T-helper 1 cell treated with Interleukin-12 subunit alpha and Interleukin-12 subunit beta and Interleukin-4 antibody, amounts not matched to agents 30 ng/mL and 1 ng/mL, for 36 hours (primary cell): ENCODE data around the gene UPB1. TPM values are rescaled to one million over a fixed set of nuclear protein-coding genes. Genes with fewer than 3 reads are reported as not detected.
"Not testable (repeated sequence)": the region's sequence is repeated elsewhere in the genome, so short reads cannot be mapped to it uniquely, and the experiment has no call there.

Source experiments
- intact Hi-C: fragments of 100-400 bp; cut with micrococcal nuclease; formaldehyde crosslinking; loops from one replicate; pipeline ENCODE4 v1.15.1; 2024
- total RNA-seq: library from RNA; stranded (reverse); gene quantifications from 2 replicates; pipeline ENCODE4 v1.2.3, GENCODE V29; 2022

Gene UPB1
- total RNA-seq, 1 donor from 2014 or later = 0.34 TPM

DNA sequence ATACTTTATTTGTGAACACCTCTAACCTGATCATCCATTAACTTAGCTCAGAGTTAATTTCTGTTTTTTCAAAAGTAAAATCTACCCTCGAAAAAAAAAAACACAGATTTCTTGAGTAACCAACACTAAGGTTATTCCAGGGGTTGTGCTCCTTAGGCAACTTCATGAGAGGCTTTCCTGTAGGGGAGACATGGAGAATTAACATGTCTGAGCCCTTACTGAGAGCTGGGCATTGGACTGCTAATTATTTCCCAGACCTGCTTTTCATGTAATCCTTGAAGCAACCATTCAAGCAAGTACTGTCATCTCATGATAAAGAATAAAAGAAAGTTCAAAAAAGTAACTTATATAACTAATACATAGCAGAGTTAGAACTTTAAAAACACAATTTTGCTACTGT, 13.5 kb upstream of the UPB1 start:
- intact Hi-C loops = no loop called here

GRCh38 chr22:24482575-24482974, 12.6 kb upstream of the UPB1 start:
- intact Hi-C loops = no loop called here

DNA sequence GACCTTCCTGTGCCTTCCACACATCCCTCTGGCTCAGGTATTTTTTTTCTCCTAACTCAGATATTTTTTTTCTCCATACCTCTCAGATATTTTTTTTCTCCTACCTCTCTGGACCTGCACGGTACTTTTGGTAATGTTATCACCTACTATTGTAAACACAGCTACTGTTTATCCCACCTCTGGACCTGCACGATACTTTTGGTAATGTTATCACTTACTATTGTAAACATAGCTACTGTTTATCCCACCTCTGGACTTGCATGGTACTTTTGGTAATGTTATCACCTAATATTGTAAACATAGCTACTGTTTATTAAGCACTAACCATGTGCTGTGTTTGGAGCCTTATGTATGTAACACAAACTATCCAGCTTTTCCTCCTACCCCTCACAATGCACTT, 12.1 kb upstream of the UPB1 start:
- intact Hi-C loops = no loop called here

- intact Hi-C loops = no loop called here
Observed at GRCh38 chr22:24483976-24484545, 11.1 kb upstream of the UPB1 start.

- intact Hi-C loops = no loop called here
Observed at GRCh38 chr22:24485170-24485569, 10.0 kb upstream of the UPB1 start.

DNA sequence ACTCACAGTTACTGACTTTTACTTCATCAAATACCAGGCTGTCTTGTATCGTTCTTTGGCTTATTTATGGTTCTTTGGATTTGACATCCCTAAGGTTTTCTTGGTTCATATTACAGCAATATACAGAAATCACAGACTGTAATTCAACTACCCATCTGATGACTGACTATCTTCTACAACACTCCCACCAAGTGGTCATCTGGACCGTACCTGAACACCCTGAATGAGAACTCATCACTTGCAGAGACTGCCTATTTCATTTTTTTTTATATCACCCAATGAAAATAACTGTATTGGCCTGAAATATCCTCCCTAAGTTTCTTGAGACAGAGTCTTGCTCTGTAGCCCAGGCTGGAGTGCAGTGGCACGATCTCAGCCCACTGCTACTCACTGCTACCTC, 9.5 kb upstream of the UPB1 start:
- intact Hi-C loops = loop anchor here (2.0 kb wide), 1 partner anchor 47 kb away; no protein-coding TSS in a partner anchor

GRCh38 chr22:24486501-24486921, 8.6 kb upstream of the UPB1 start:
- intact Hi-C loops = loop anchor here (2.0 kb wide), 1 partner anchor 48 kb away; no protein-coding TSS in a partner anchor

DNA sequence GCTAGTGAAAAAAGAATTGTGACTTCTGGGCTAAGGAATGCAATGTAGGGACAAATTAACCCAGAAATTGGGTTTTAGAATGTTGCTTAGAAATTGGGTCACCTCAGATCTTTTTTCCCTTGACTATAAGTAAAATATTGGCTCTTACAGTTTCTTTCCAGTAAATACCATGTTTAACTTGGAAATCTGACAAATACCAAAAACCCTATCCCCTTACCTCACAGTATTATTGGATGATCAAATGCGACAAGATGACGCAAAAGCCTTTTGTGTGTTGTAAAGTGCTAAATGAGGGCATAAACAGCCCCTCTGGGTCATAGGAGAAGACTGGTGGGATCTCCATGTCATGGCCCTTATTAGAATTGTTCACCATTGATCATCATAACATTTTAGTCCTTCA, 6.1 kb upstream of the UPB1 start:
- intact Hi-C loops = no loop called here

GRCh38 chr22:24489434-24489833, 5.7 kb upstream of the UPB1 start:
- intact Hi-C loops = not testable (repeated sequence)

DNA sequence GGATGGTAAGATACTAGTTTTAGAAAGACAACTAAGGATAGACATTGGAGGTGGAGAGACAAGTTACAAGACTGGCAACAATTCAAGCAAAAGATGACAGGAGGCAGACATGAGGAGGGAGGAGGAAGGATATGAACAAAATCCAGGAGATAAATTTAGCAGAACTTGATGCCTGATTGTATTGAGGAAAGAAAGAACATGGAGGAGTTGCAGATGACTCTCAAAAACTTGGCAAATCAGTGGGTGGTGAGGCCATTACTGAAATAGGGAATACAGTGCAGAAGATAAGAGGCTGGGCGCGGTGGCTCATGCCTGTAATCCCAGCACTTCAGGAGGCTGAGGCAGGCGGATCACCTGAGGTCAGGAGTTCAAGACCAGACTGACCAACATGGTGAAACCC, 2.7 kb upstream of the UPB1 start:
- intact Hi-C loops = no loop called here

- intact Hi-C loops = no loop called here
Observed at GRCh38 chr22:24494167-24494527, 985 bp upstream of the UPB1 start.

DNA sequence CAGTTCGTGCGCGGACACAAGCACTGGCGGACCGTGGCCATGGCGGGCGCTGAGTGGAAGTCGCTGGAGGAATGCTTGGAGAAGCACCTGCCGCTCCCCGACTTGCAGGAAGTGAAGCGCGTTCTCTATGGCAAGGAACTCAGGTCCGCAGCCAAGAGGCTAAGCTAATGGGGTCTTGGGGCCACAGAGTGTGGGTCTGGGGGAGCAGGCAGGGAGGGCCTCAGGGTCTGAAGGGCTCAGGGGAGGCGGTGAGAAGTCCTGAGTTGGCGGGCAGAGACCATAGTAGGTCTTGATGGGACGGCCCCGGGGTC, 188 bp downstream of the UPB1 start:
- intact Hi-C loops = no loop called here

- intact Hi-C loops = no loop called here
Observed at GRCh38 chr22:24496234-24496633, 1.1 kb downstream of the UPB1 start.

DNA sequence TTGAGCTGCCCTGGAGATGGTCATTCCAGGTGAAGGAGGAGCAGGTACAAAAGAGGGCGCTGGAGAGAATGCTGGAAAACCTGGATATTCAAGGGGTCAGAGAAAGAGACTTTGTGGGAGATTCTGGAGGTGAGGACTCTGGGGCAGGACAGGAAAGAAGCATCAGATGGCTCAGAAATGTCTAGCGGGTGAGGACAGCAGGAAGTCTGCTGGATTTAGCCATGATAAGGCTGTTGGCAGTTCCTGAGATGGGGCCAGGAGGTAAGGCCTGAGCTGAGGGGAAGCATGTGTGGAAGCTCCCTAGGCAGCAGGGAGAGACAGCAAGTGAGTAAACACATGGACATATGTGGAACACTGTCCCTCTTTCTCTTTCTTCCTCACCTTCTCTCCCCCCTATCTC, 1.5 kb downstream of the UPB1 start:
- intact Hi-C loops = no loop called here

DNA sequence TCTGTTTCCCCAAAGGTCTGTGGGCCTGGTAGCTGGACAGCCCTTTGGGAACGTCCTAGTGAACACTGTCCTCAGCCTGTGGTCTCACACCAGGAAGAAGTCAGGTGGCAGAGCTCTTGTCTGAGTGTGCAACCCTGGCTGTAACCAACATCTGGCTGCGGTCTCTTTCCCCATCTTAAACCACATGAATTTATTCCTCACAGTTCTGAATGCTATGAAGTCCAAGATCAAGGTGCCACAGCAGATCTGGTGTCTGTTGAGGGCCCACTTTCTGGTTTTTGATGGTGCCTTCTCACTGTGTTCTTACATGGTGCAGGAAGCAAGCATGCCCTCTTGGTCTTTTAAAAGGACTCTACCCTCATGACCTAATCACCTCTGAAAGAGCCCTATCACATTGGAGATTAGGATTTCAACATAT, 2.7 kb downstream of the UPB1 start:
- intact Hi-C loops = no loop called here

- intact Hi-C loops = no loop called here
Observed at GRCh38 chr22:24498824-24499223, 3.7 kb downstream of the UPB1 start.

- intact Hi-C loops = no loop called here
Observed at GRCh38 chr22:24499706-24500276, 4.7 kb downstream of the UPB1 start.

DNA sequence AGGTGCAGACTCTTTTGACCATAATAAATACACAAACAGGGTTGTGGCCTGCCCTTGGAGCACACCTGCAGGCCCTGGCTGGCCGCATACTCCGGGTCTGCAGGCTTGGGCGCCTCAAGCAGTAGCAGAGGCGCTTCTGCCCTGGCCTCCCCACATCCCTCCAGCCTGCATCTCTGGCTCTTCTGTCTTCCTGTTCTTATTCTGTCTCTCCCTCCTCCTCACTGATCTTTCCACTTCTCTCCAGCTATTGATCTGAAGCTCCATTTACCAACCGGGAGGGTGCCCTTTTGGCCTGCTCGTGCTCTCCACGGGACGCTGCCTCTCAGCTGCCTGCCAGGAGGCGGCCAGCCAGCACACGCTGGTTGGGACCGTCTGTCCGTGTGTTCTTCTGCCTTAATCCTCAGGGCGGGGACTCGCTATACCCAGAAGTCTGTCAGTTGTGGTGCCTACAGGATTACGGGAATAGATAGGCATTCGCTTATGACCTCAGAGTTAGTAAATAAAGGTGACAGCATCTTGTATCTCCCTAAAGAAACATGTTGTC, 5.2 kb downstream of the UPB1 start:
- intact Hi-C loops = no loop called here

DNA sequence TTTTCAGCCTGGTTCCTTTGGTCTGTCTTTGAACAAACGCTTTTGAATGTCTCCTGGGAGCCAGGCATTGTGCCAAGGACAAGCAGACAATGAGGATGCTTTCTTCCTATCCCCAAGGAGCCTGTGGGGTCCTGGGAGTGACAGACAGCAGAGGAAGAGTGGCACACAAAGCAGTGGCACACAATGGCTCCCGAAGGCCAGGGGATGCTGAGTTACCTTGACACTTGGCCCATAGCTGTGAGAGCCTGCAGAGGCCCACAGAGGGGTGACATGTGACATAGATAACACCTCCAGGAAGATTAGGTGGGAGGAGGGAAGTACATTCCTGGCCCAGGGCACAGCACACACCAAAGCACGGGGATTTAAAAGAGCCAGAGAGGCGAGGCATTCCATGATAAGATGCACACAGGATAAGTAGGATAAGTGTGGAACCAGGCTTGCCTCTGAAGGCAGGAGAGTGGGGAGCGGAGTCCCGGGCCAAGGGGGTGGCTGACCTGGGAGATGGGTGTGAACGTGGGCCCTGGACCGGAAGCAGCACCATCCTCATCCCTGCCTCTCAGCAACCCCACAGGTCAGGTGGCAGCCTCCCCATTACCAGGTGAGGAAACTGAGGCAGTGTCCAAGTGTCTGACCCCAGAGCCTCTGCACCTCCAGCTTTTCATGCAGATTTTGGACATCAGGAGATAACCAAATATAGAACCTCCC, 6.3 kb downstream of the UPB1 start:
- intact Hi-C loops = loop anchor here (2.0 kb wide), 2 partner anchors 19 to 67 kb away; no protein-coding TSS in a partner anchor

DNA sequence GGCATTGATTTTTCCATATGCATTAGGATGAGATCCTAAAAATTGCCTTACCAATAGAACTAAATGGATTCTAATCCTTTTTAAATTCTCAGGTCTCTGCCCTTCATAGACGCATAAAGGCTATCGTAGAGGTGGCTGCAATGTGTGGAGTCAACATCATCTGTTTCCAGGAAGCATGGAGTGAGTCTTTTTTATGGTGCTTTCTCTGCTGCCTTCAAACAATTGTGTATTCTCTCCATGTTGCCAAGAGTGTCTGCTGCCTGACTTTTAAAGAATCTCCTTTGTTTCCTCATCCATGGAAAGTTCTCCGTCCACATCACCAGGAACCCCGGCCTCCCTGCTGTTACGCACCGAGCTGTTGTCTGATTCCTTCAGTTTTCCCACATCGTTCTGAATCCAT, 6.9 kb downstream of the UPB1 start:
- intact Hi-C loops = loop anchor here (2.0 kb wide), 2 partner anchors 19 to 67 kb away; no protein-coding TSS in a partner anchor

- intact Hi-C loops = loop anchor here (2.0 kb wide), 2 partner anchors 18 to 68 kb away; no protein-coding TSS in a partner anchor
Observed at GRCh38 chr22:24502541-24502940, 7.4 kb downstream of the UPB1 start.

DNA sequence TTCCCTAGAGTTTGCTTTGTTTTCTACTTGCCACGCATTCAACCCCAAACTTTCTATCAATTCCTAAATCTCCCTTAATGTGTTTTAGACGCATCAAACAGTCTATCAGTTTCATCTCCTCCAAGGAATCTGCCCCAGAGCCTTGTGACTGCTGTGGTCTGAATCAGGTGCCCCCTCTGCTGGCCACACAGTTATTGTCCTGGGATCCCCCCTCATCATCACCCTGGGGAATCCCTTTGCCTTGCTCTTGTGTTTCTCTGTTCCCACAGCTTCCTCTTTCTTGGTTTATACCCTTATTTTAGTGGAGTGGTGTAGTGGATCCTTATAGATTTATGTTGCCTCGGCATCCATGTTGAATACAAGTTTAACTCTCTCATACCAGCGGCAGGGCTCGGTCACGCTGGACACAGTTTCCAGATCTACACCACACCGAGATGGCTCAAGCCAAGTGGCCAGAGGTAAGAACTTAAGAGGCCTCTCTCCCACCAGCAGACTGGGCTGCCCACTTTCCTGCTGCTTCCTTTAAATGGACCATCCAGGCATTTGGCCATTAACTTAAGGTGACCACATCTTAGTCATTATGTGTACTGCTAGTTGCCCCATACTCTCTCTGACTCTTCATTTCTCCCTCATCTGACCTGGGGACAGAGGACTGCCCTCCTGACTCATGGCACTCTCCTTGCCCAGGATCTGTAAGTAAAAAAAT, 8.2 kb downstream of the UPB1 start:
- intact Hi-C loops = loop anchor here (1.0 to 2.0 kb wide), 4 partner anchors 18 to 178 kb away; no protein-coding TSS in a partner anchor
